Upper lobe of left lung (tissue), 4 donors: ENCODE results near the gene RNPEPL1.

Experiments used
- CTCF ChIP-seq, 6 experiments: fragments of 450-650 bp in 4 of 6; fragments of 200-600 bp in 2 of 6; sonication (generic) in 2 of 6; IDR thresholded peaks; one replicate each; pipeline ENCODE4 v1.5.1; 2016 to 2019; ENCODE audit warnings: antibody characterized with exemption in 6 of 6
- EP300 ChIP-seq, 4 donors: sonication (generic); formaldehyde crosslinking; IDR thresholded peaks; one replicate each; pipeline ENCODE4 v1.5.1; 2017; ENCODE audit warnings: antibody characterized with exemption in 4 of 4, control low read depth in 2 of 4
- POLR2A ChIP-seq, 4 donors: fragments of 450-650 bp; IDR thresholded peaks; one replicate each; pipeline ENCODE4 v1.5.1; 2016 to 2017; ENCODE audit warnings: antibody characterized with exemption in 4 of 4, mild to moderate bottlenecking in 2 of 4
- POLR2AphosphoS5 ChIP-seq, 2 donors: sonication (generic); formaldehyde crosslinking; IDR thresholded peaks; one replicate each; pipeline ENCODE4 v1.5.1; 2017; ENCODE audit warnings: antibody characterized with exemption in 2 of 2

GRCh38 chr2:240563951-240564560 lies 4.2 kb upstream of the RNPEPL1 start:
- TF ChIP-seq CTCF (IDR thresholded peaks at IDR 0.05) (no peak), POLR2AphosphoS5 (IDR thresholded peaks at IDR 0.05) (no peak), POLR2A (IDR thresholded peaks at IDR 0.05) (no peak), EP300 (IDR thresholded peaks at IDR 0.05) (no peak)
